D721Med (cell line): Measurements from ENCODE around the gene RCOR3.
"Not testable (repeated sequence)": the region's sequence is repeated elsewhere in the genome, so short reads cannot be mapped to it uniquely, and the experiment has no call there.

Source experiments
- DNase-seq: peaks from one replicate; pipeline ENCODE4 v3.0.0; 2011; ENCODE audit warnings: low spot score; ENCODE audit not compliant: insufficient read length
- FAIRE-seq: peaks from 2 replicates; lab custom pipeline; 2011; peaks lifted over from hg19 to GRCh38; lab: Jason Lieb, UNC
- TF ChIP-seq, protein P1 (sequence below): IDR thresholded peaks from 2 replicates; pipeline ENCODE4 v1.5.1; 2012; ENCODE audit warnings: mild to moderate bottlenecking, control low read depth; ENCODE audit not compliant: insufficient read depth; ENCODE audit errors: missing control alignments

RCOR3 gene

GRCh38 chr1:211229365-211229759 is 29.8 kb upstream of the RCOR3 start:
- FAIRE-seq, result no peak

DNA sequence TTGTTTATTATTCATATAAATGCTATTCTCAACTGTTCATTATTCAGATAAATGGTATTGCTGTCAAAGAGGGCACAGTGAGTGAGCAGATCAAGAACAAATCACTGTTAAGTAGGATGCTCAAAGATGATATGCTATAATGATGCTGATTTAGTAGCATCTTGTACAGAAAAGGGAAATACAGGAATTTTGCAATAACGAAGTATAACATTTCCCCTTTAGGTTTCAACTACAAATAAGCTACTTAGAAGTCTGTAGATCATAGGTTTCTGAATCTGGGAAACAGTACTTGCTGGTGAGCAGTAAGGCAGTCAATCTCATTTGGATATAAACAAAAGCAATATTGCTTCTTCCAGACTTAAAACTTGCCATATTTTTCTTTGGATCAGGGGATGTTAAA is 27.3 kb upstream of the RCOR3 start:
- DNase-seq (no peak), FAIRE-seq (peak; percentile 80)
- TF ChIP-seq, protein P1, sequence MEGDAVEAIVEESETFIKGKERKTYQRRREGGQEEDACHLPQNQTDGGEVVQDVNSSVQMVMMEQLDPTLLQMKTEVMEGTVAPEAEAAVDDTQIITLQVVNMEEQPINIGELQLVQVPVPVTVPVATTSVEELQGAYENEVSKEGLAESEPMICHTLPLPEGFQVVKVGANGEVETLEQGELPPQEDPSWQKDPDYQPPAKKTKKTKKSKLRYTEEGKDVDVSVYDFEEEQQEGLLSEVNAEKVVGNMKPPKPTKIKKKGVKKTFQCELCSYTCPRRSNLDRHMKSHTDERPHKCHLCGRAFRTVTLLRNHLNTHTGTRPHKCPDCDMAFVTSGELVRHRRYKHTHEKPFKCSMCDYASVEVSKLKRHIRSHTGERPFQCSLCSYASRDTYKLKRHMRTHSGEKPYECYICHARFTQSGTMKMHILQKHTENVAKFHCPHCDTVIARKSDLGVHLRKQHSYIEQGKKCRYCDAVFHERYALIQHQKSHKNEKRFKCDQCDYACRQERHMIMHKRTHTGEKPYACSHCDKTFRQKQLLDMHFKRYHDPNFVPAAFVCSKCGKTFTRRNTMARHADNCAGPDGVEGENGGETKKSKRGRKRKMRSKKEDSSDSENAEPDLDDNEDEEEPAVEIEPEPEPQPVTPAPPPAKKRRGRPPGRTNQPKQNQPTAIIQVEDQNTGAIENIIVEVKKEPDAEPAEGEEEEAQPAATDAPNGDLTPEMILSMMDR, result no peak

More at GRCh38 chr1:211229365-211229759, 29.8 kb upstream of the RCOR3 start:
- TF ChIP-seq, protein P1, result no peak
- DNase-seq, result no peak

- DNase-seq, result no peak
- no peak for FAIRE-seq
- TF ChIP-seq, protein P1, result no peak
These were observed 22.4 kb upstream of the RCOR3 start for GRCh38 chr1:211236633-211237320.

- no peak for FAIRE-seq
- DNase-seq, result no peak
- TF ChIP-seq, protein P1, result no peak
These were observed 21.6 kb upstream of the RCOR3 start for GRCh38 chr1:211237579-211237978.

DNA sequence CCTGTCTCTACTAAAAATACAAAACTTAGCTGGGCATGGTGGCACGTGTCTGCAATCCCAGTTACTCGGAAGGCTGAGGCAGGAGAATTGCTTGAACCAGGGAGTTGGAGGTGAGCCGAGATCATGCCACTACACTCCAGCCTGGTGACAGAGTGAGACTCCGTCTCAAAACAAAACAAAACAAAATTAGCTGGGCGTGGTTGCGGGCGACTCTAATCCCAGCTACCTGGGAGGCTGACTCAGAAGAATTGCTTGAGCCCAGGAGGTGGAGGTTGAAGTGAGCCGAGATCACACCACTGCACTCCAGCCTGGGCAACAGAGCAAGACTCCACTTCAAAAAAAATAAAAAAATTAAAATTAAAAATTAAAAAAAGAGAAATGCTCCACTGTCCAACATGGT is 18.6 kb upstream of the RCOR3 start:
- not testable (repeated sequence) for FAIRE-seq, DNase-seq

GRCh38 chr1:211241071-211241470 is 18.1 kb upstream of the RCOR3 start:
- DNase-seq, result no peak
- TF ChIP-seq, protein P1, result no peak
- FAIRE-seq, result no peak

DNA sequence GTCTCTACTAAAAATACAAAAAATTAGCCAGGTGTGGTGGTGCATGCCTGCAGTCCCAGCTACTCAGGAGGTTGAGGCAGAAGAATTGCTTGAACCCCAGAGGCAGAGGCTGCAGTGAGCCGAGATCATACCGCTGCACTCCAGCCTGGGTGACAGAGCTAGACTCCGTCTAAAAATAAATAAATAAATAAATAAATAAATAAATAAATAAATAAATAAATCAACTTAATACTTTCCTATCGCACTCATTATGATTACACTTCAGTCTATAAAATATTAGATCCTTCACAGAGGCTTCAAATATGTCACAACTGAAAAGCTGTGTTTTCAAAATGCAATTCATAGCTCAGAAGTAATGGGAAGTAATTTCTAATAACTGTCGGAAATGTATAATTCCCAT is 15.5 kb upstream of the RCOR3 start:
- not testable (repeated sequence) for DNase-seq, FAIRE-seq

DNA sequence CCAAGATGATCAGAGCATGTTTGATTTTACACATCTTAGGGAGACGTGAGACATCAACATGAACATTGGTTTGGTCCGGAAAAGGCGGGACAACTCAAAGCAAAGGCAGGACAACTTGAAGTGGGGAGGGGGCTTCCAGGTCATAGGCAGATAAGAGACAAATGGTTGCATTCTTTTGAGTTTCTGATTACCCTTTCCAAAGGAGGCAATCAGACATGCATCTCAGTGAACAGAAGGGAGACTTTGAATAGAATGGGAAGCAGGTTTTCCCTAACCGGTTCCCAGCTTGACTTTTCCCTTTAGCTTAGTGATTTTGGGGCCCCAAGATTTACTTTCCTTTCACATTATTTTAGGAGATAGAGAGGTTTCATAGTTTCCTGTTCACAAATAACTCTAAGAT is 12.6 kb upstream of the RCOR3 start:
- FAIRE-seq, DNase-seq: not testable (repeated sequence)

DNA sequence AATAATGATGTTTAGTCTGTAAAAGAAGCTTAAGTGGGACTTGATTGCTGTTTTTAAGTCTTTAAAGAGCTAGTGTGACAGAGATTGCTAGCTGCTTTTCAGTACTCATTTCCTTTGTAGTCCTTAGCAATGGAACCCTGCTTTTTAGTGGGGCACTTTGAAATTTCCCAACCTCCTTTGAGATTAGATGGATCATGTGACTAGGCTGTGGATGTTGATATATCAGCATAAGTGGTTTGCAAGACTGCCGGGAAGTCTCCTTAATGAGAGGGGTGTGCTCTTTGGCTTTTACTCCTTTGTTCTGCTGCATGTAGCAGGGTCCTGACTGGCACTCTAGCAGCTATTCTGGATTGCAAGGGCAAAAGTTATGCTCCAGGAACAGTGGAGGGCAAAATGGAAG is 11.2 kb upstream of the RCOR3 start:
- FAIRE-seq, result no peak
- TF ChIP-seq, protein P1, result no peak
- DNase-seq, result no peak

DNA sequence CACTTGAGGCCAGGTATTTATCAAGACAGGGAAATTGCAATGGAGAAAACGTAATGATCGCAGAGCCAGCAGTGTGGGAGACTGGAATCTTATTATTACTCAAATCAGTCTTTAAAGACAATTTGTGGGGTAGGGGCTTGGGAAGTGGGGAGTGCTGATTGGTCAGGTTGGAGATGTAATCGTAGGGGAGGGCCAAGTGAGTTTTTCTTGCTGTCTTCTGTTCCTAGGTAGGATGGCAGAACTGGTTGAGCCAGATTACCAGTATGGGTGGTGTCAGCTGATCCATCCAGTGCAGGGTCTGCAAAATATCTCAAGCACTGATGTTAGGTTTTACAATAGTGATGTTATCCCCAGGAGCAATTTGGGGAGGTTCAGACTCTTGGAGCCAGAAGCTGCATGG is 9.6 kb upstream of the RCOR3 start:
- not testable (repeated sequence) for FAIRE-seq

More for the DNA sequence above, 9.6 kb upstream of the RCOR3 start:
- not testable (repeated sequence) for DNase-seq
